Endothelial cell of umbilical vein (primary cell): ENCODE results near the gene TIGD4. TPM values are rescaled to one million over a fixed set of nuclear protein-coding genes. Genes with fewer than 3 reads are reported as not detected.

Experiments used
- BruUV-seq: library from RNA; stranded (reverse); fragments of 400-500 nt; replicated peaks from 2 replicates; lab custom pipeline; 2021; lab: Mats Ljungman, UMichigan
- CTCF ChIA-PET: fragments of 300-600, 350-600 bp; sonication (Branson Sonifier 250); formaldehyde crosslinking; loops from one replicate; lab custom pipeline; 2021; ENCODE audit warnings: antibody characterized with exemption, inconsistent platforms; lab: Charles Lee
- POLR2A ChIA-PET: fragments of 300-600, 350-600 bp; sonication (Branson Sonifier 250); formaldehyde crosslinking; loops from one replicate; lab custom pipeline; 2021; ENCODE audit warnings: antibody characterized with exemption, inconsistent platforms; lab: Charles Lee
- DNase-seq: peaks from one replicate; pipeline ENCODE4 v3.0.0-alpha.2; 2011; ENCODE audit warnings: low read depth, low spot score
- FAIRE-seq: peaks from 2 replicates; lab custom pipeline; 2011; peaks lifted over from hg19 to GRCh38; lab: Jason Lieb, UNC
- H2AFZ ChIP-seq: 2 replicates; pipeline ENCODE4 v1.6.0; 2012; ENCODE audit warnings: low read depth, low read length, control low read depth, inconsistent platforms
- H3K27ac ChIP-seq: 2 replicates; pipeline ENCODE4 v1.5.1; 2011; ENCODE audit warnings: low read depth, mild to moderate bottlenecking, control low read depth, low read length, moderate library complexity; ENCODE audit not compliant: insufficient read depth
- H3K27me3 ChIP-seq, 2 experiments: 2 replicates each; pipeline versions ENCODE4 v1.6.0 to v1.6.1; 2011; ENCODE audit warnings: low read length in 2 of 2, mixed read lengths in 1 of 2; ENCODE audit not compliant: control insufficient read depth in 2 of 2, insufficient read depth in 2 of 2
- H3K36me3 ChIP-seq, 2 experiments: 2 replicates in 1 of 2; 3 replicates in 1 of 2; pipeline ENCODE4 v1.5.1; 2011; ENCODE audit warnings: low read length in 2 of 2, mild to moderate bottlenecking in 1 of 2, moderate library complexity in 1 of 2; ENCODE audit not compliant: control insufficient read depth in 2 of 2, insufficient read depth in 2 of 2; ENCODE audit errors: extremely low read depth in 1 of 2
- H3K4me1 ChIP-seq: 3 replicates; pipeline ENCODE4 v1.5.1; 2011; ENCODE audit warnings: mild to moderate bottlenecking, low read length; ENCODE audit not compliant: control insufficient read depth, insufficient read depth; ENCODE audit errors: extremely low read depth
- H3K4me2 ChIP-seq: 2 replicates; pipeline ENCODE4 v1.6.1; 2011; ENCODE audit warnings: low read length, control low read depth, mixed read lengths; ENCODE audit not compliant: insufficient read depth
- H3K4me3 ChIP-seq, 3 experiments: fragments of 200-600 bp in 1 of 3; sonication (generic), shearing (Covaris generic) in 1 of 3; replicated peaks in 1 of 3; 2 replicates each; pipeline ENCODE4 v1.5.1; 2011 to 2016; ENCODE audit warnings: control low read depth in 3 of 3, low read length in 3 of 3, mild to moderate bottlenecking in 2 of 3, inconsistent platforms in 1 of 3, low read depth in 1 of 3, moderate library complexity in 1 of 3; ENCODE audit not compliant: insufficient read depth in 1 of 3
- H3K79me2 ChIP-seq: 2 replicates; pipeline ENCODE4 v1.6.0; 2012; ENCODE audit warnings: low read length, inconsistent platforms; ENCODE audit not compliant: control insufficient read depth, insufficient read depth
- H3K9ac ChIP-seq: replicated peaks from 2 replicates; pipeline ENCODE3; 2011; ENCODE audit warnings: low read length, control low read depth; ENCODE audit not compliant: insufficient read depth; ENCODE audit errors: extremely low read depth
- H3K9me1 ChIP-seq: replicated peaks from 3 replicates; pipeline ENCODE4 v1.6.0; 2011; ENCODE audit warnings: mild to moderate bottlenecking, low read length; ENCODE audit not compliant: control insufficient read depth, insufficient read depth; ENCODE audit errors: extremely low read depth
- H3K9me3 ChIP-seq: replicated peaks from 2 replicates; pipeline ENCODE4 v1.5.1; 2012; ENCODE audit warnings: low read length, inconsistent platforms; ENCODE audit not compliant: control insufficient read depth, insufficient read depth
- H4K20me1 ChIP-seq: replicated peaks from 2 replicates; pipeline ENCODE3; 2011; ENCODE audit warnings: mild to moderate bottlenecking, low read length; ENCODE audit not compliant: control insufficient read depth, insufficient read depth; ENCODE audit errors: extremely low read depth
- EZH2 ChIP-seq: IDR thresholded peaks from 2 replicates; pipeline ENCODE4 v1.6.1; 2012; ENCODE audit warnings: borderline replicate concordance, low read depth, mild to moderate bottlenecking, moderate library complexity, low read length, inconsistent platforms; ENCODE audit not compliant: severe bottlenecking
- FOS ChIP-seq: IDR thresholded peaks from 2 replicates; pipeline ENCODE4 v1.6.1; 2011; ENCODE audit warnings: mild to moderate bottlenecking, low read length, moderate library complexity, borderline replicate concordance; ENCODE audit not compliant: insufficient read depth
- GATA2 ChIP-seq: IDR thresholded peaks from 2 replicates; pipeline ENCODE4 v1.7.0; 2011; ENCODE audit warnings: low read depth, mild to moderate bottlenecking, moderate library complexity, mixed read lengths, low read length; ENCODE audit not compliant: insufficient read length, insufficient read depth
- JUN ChIP-seq: IDR thresholded peaks from 2 replicates; pipeline ENCODE4 v1.6.1; 2011; ENCODE audit warnings: borderline replicate concordance, low read depth; ENCODE audit not compliant: insufficient read length, insufficient read depth
- MYC ChIP-seq: IDR thresholded peaks from one replicate; pipeline ENCODE4 v1.6.1; 2011; ENCODE audit warnings: mild to moderate bottlenecking, low read depth, low read length
- POLR2A ChIP-seq: IDR thresholded peaks from 2 replicates; pipeline ENCODE4 v1.6.1; 2012; ENCODE audit warnings: low read depth, mild to moderate bottlenecking, control low read depth, low read length
- POLR2AphosphoS5 ChIP-seq: IDR thresholded peaks from 2 replicates; pipeline ENCODE4 v1.6.1; 2012; ENCODE audit warnings: low read depth, mild to moderate bottlenecking, control low read depth, low read length, moderate library complexity; ENCODE audit not compliant: insufficient read depth
- dilution Hi-C: fragments of 300-500 bp; cut with MboI; formaldehyde crosslinking; loops from one replicate; pipeline ENCODE4 v1.15.0; 2019; ENCODE audit warnings: low sequenced_read_pairs; ENCODE audit not compliant: extremely low pct_ligation_motif_present
- intact Hi-C: fragments of 100-400 bp; cut with micrococcal nuclease; formaldehyde crosslinking; loops from one replicate; pipeline ENCODE4 v1.10.0; 2022
- polyA plus RNA-seq, 4 experiments: library from polyadenylated mRNA; depleted of rRNA in 3 of 4; stranded (reverse) in 3 of 4; unstranded in 1 of 4; fragments of >200 nt; gene quantifications; 2 replicates each; pipeline versions ENCODE4 v1.2.1 to v1.2.3, GENCODE V29; 2011 to 2012; ENCODE audit warnings: missing spikeins in 1 of 4
- total RNA-seq: library from RNA; stranded (reverse); gene quantifications from 2 replicates; pipeline ENCODE4 v1.2.3, GENCODE V29; 2021
- TF ChIP-seq, protein P1 (sequence below): IDR thresholded peaks from 2 replicates; pipeline ENCODE4 v1.6.1; 2011; ENCODE audit not compliant: insufficient read depth, insufficient read length
- TF ChIP-seq, protein P2 (sequence below), 2 donors: IDR thresholded peaks; 1 replicate in 1 of 2; 2 replicates in 1 of 2; pipeline ENCODE4 v1.5.1; 2011; ENCODE audit warnings: low read length in 2 of 2, mild to moderate bottlenecking in 2 of 2, moderate library complexity in 2 of 2, control low read depth in 1 of 2, inconsistent platforms in 1 of 2, low read depth in 1 of 2; ENCODE audit not compliant: insufficient read depth in 1 of 2; ENCODE audit errors: extremely low read depth in 1 of 2

The TIGD4 gene
- total and polyA plus RNA-seq, 2 donors (not counting 3 experiments of a cell fraction or from before 2014, with no cell fraction given), result 0.03 to 0.18 TPM

GRCh38 chr4:152731997-152732396, 47.5 kb downstream of the TIGD4 start:
- H3K27ac ChIP-seq, result no peak overlapping the region
- no peaks in the 10 kb centered on the region for H3K9me1 ChIP-seq
- FAIRE-seq (no peak), DNase-seq (no peak)
- H2AFZ ChIP-seq, result no peak overlapping the region
- no peaks in the 10 kb centered on the region for H3K4me1 ChIP-seq
- H3K27me3 ChIP-seq, result peaks cover 5 to 12% of the 10 kb centered on the region in 2 experiments
- H3K9ac ChIP-seq, result no peak overlapping the region
- TF ChIP-seq POLR2AphosphoS5 (no peak), JUN (no peak), POLR2A (no peak)
- TF ChIP-seq, protein P1, sequence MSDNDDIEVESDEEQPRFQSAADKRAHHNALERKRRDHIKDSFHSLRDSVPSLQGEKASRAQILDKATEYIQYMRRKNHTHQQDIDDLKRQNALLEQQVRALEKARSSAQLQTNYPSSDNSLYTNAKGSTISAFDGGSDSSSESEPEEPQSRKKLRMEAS, result no peak
- no peaks in the 10 kb centered on the region for H3K36me3 ChIP-seq
- CTCF ChIA-PET, result interaction anchor here (0.6 to 1.7 kb wide), 2 partner anchors 231 to 275 kb away, joined by 3 to 6 read pairs; no protein-coding TSS in a partner anchor
- POLR2A ChIA-PET, result no interaction called here
- intact Hi-C loops (no loop called here), dilution Hi-C loops (no loop called here)
- no TSS peak for BruUV-seq
- H3K79me2 ChIP-seq, result no peaks in the 10 kb centered on the region
- H4K20me1 ChIP-seq, result no peaks in the 10 kb centered on the region
- no peak overlapping the region for H3K4me2 ChIP-seq
- no peak overlapping the region for H3K4me3 ChIP-seq
- H3K9me3 ChIP-seq, result no peaks in the 10 kb centered on the region

DNA sequence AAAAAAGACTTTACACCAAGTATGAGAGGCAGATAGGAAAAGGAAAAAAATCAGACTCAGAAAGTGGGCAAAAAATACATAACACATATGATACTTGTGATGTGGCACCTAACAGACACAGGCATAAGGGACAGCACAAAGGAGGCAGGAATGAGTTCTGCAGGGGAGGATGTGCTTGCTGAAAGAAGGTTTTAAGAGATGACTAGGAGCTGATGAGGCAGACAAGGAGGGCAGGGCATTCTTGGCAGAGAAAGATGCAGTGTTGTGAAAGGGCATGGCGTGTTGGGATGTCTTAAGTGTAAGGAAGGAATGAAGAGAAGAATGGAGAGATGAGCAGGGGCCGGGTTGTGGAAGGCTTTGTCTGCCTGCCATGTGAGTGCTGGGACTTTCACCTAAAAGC, 50.1 kb downstream of the TIGD4 start:
- Histone ChIP-seq H3K9me1 (no peaks in the 10 kb centered on the region), H4K20me1 (no peaks in the 10 kb centered on the region), H3K27ac (no peak overlapping the region), H3K36me3 (no peaks in the 10 kb centered on the region), H3K4me2 (no peak overlapping the region), H2AFZ (no peak overlapping the region), H3K79me2 (no peaks in the 10 kb centered on the region), H3K9me3 (no peaks in the 10 kb centered on the region), H3K9ac (no peak overlapping the region), H3K4me3 (no peak overlapping the region), H3K27me3 (peaks cover 4 to 10% of the 10 kb centered on the region in 2 experiments), H3K4me1 (no peaks in the 10 kb centered on the region)
- intact Hi-C loops (no loop called here), dilution Hi-C loops (no loop called here)
- ChIA-PET CTCF (no interaction called here), POLR2A (no interaction called here)
- no peak for FAIRE-seq
- no peak for DNase-seq
- no TSS peak for BruUV-seq
- TF ChIP-seq GATA2, result no peak
- TF ChIP-seq, protein P2, sequence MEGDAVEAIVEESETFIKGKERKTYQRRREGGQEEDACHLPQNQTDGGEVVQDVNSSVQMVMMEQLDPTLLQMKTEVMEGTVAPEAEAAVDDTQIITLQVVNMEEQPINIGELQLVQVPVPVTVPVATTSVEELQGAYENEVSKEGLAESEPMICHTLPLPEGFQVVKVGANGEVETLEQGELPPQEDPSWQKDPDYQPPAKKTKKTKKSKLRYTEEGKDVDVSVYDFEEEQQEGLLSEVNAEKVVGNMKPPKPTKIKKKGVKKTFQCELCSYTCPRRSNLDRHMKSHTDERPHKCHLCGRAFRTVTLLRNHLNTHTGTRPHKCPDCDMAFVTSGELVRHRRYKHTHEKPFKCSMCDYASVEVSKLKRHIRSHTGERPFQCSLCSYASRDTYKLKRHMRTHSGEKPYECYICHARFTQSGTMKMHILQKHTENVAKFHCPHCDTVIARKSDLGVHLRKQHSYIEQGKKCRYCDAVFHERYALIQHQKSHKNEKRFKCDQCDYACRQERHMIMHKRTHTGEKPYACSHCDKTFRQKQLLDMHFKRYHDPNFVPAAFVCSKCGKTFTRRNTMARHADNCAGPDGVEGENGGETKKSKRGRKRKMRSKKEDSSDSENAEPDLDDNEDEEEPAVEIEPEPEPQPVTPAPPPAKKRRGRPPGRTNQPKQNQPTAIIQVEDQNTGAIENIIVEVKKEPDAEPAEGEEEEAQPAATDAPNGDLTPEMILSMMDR (IDR thresholded peaks at IDR 0.05; ENCODE audit: extremely low read depth in 1 of 2, insufficient read depth in 1 of 2, low read depth in 1 of 2, low read length in 2 of 2), result no peak
- no peak for TF ChIP-seq POLR2AphosphoS5
- TF ChIP-seq MYC, result no peak
- TF ChIP-seq JUN, result no peak
- TF ChIP-seq, protein P1, result no peak
- no peak for TF ChIP-seq EZH2
- no peak for TF ChIP-seq FOS
- TF ChIP-seq POLR2A, result no peak
